GM21619 (cell line): ENCODE measurements around the gene RGCC.
A peak's percentile ranks its signal among the peaks of the same experiment; 100 is the strongest.
"Not testable (repeated sequence)": the region's sequence is repeated elsewhere in the genome, so short reads cannot be mapped to it uniquely, and the experiment has no call there.

ENCODE experiments used
- ATAC-seq: cut with Tn5 transposase; IDR thresholded peaks from one replicate; pipeline ENCODE4 v1.9.1; 2021; ENCODE audit not compliant: unreplicated experiment

Gene RGCC, protein sequence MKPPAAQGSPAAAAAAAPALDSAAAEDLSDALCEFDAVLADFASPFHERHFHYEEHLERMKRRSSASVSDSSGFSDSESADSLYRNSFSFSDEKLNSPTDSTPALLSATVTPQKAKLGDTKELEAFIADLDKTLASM

GRCh38 chr13:41456768-41457588 is at the start of gene RGCC:
Gene RGCC, plus strand, starts transcription at chr13:41457550. Its CDS starts 158 bp downstream, at chr13:41457708.
- ATAC-seq, result peak; percentile 63

DNA sequence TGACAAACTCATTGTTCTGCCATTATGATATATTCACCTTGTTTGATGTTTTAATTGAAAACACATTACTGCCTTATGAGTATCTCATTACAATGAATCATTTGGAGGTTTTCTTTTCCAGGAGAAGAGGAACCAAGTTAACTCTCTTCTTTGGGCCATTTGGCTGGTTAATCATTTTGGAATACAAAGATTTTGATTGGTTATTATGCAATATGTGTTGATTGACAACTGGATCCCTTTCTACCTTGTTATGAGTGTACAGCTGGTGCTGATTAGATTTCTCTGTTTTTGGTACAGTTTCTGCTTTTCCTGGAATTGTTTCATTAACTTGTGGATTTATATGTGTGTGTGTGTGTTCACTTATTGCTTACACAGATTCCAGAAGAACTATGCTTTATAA is 49.2 kb upstream of the RGCC start:
- no peak for ATAC-seq

GRCh38 chr13:41408746-41409145 is 48.6 kb upstream of the RGCC start:
- no peak for ATAC-seq

- ATAC-seq, result no peak
Measured at GRCh38 chr13:41409611-41410010, 47.7 kb upstream of the RGCC start.

GRCh38 chr13:41411060-41411459 is 46.3 kb upstream of the RGCC start:
- no peak for ATAC-seq

- ATAC-seq, result no peak
Measured at GRCh38 chr13:41411522-41411921, 45.8 kb upstream of the RGCC start.

GRCh38 chr13:41413872-41414271 is 43.5 kb upstream of the RGCC start:
- ATAC-seq, result no peak

DNA sequence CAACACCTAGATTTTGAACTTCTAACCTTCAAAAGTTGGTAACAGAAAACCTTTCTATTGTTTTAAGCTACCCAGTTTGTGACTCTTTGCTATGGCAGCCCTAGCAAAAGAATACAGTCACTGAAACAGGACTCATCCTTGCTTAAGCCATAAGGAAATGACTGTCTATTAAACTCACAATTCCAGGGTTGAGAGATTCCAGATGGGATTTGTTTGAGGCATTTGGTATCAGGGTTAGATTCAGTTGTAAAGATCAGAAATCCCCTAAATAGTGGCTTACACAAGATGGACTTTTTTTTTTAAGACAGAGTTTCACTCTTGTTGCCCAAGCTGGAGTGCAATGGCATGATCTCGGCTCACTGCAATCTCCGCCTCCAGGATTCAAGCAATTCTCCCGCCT is 41.1 kb upstream of the RGCC start:
- no peak for ATAC-seq

DNA sequence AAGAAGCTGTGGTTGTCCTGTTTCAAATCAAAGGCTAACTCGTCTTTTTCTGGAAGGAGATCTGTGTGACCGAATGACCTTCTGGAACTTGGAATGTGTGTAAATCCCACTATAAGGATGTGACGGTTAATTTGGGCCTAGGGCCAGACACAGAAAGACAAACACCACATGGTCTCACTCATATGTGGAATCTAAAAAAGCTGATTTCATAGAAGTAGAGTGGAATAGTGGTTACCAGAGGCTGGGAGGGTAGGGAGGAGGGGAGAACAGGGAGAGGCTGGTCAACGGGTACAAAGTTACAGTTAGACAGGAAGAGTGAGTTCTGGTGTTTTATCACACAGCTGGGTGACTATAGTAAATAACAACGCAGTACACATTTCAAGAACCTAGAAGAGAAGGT is 39.3 kb upstream of the RGCC start:
- ATAC-seq, result no peak

DNA sequence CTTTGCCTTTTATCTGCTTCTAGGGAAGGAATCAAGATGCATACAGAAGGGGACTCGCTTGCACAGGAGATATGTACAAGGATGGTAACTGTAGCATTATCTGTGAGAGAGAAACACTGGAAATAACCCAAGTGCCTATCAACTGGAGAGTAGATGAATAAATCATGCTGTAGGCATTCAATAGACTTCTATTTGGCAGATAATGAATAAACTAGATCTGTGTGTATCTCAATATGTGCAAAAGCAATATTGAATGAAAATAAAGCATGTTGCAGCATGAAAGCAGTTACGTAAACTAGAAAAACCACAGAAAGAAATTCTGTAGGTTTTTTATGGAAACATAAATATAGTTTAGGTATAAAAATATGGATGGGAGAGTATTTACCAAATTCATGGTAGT is 38.6 kb upstream of the RGCC start:
- ATAC-seq, result no peak

DNA sequence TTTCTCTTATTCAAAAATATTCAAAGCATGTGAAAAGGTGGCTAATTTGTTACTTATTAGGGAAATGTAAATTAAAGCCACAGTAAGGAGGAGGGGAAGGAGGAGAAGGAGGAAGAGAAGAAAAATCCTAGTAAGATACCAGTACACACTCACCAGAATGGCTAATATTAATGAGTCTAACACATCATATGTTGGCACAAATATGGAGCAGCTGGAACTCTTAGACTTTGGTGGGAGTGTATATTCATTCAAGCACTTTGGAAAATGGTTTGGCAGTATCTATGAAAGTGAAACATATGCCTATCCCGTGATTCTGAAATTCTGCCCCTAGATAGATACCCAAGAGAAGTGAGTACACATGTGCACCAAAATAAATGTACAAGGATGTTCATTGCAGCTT is 38.1 kb upstream of the RGCC start:
- no peak for ATAC-seq

DNA sequence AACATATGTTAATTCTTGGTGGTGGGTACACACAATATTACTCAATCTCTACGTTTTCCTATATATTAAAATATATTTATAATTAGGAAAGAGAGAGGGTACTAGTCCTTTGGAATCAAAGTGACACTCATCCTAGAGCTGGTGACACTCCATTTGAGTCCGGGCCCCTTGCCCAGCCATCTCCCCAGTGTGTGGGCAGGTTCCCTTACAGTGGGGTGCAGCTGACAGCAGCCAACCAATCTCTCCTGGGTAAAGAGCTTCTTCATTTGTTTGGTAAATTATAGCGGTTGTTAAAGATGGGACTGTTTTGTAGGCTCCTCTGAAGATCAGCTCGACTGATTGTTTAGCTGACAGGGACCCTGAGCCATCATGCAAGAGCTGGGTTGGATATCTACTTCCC is 37.2 kb upstream of the RGCC start:
- no peak for ATAC-seq

GRCh38 chr13:41421330-41421729 is 36.0 kb upstream of the RGCC start:
- not testable (repeated sequence) for ATAC-seq

DNA sequence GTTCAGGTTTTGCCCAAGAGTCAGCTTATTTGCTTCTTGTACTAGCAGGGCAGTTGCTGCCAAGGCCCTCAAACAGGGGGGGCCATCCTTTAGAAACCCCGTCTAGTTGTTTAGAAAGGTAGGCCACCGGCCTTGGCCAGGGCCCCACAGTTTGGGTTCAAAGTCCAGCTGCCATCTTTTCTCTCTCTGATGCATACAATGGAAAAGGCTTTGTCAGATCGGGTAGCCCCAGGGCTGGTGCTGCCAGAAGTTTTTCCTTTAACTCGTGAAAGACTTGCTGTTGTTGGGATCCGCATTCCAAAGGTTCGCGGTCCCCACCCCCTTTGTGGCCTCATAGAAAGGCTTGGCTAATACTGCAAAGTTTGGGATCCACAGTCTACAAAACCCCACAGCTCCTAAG is 35.4 kb upstream of the RGCC start:
- not testable (repeated sequence) for ATAC-seq

- ATAC-seq, result not testable (repeated sequence)
Measured at GRCh38 chr13:41423259-41423658, 34.1 kb upstream of the RGCC start.

GRCh38 chr13:41424675-41425074 is 32.7 kb upstream of the RGCC start:
- not testable (repeated sequence) for ATAC-seq

- ATAC-seq, result no peak
Measured at GRCh38 chr13:41426047-41426446, 31.3 kb upstream of the RGCC start.

GRCh38 chr13:41427666-41428065 is 29.7 kb upstream of the RGCC start:
- no peak for ATAC-seq

GRCh38 chr13:41428155-41428554 is 29.2 kb upstream of the RGCC start:
- no peak for ATAC-seq

GRCh38 chr13:41434030-41434429 is 23.3 kb upstream of the RGCC start:
- ATAC-seq, result not testable (repeated sequence)

GRCh38 chr13:41434831-41435520 is 22.4 kb upstream of the RGCC start:
- no peak for ATAC-seq

DNA sequence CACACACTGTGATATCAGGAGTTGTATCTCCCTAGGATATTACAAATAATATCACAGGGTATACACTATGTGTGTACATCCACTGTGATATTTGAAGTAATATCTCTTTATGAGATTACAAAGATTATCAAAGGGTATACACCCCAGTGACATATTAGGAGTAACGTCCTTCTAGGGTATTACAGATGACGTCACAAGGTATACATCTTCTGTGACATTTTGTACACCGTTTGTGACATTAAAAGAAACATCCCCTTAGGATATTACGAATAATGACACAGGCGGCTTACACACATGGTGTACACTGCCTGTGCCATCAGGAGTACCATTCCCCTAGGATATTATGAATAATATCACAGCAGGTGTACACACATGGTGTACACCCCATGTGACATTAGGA is 13.4 kb upstream of the RGCC start:
- ATAC-seq, result no peak
